K562 (cell line): ENCODE results near the gene DSE. TPM values are rescaled to one million over a fixed set of nuclear protein-coding genes. Genes with fewer than 3 reads are reported as not detected.

Experiments
- ASH1L ChIP-seq: fragments of 450-650 bp; IDR thresholded peaks from 2 replicates; pipeline ENCODE4 v1.6.1; 2018; ENCODE audit warnings: borderline replicate concordance, mild to moderate bottlenecking, low read depth; ENCODE audit not compliant: partially characterized antibody
- DMBX1 ChIP-seq: fragments of 250-450 bp; sonication (Bioruptor Pico); IDR thresholded peaks from 2 replicates; pipeline ENCODE4 v1.8.0; 2022; ENCODE audit warnings: inconsistent platforms, mild to moderate bottlenecking, moderate library complexity, borderline replicate concordance
- DPF2 ChIP-seq: fragments of 450-650 bp; IDR thresholded peaks from 2 replicates; pipeline ENCODE4 v1.6.1; 2016
- E2F4 ChIP-seq: sonication (generic); formaldehyde crosslinking; IDR thresholded peaks from 2 replicates; pipeline ENCODE4 v1.8.0; 2022; ENCODE audit warnings: mild to moderate bottlenecking, low read depth, missing genetic modification reagents
- EP300 ChIP-seq: IDR thresholded peaks from 2 replicates; pipeline ENCODE4 v1.6.1; 2012; ENCODE audit warnings: low read length, improper control_type of control experiment
- FOXJ3 ChIP-seq: sonication (generic); formaldehyde crosslinking; IDR thresholded peaks from 2 replicates; pipeline ENCODE4 v1.4.0; 2020; ENCODE audit warnings: mild to moderate bottlenecking, missing genetic modification reagents
- FOXP1 ChIP-seq: sonication (generic); formaldehyde crosslinking; IDR thresholded peaks from 2 replicates; pipeline ENCODE4 v1.8.0; 2022; ENCODE audit warnings: mild to moderate bottlenecking, missing genetic modification reagents
- GATA2 ChIP-seq: sonication (generic); formaldehyde crosslinking; IDR thresholded peaks from 2 replicates; pipeline ENCODE4 v1.4.0; 2020; ENCODE audit warnings: mild to moderate bottlenecking, missing genetic modification reagents
- GATAD2B ChIP-seq: fragments of 450-650 bp; IDR thresholded peaks from 2 replicates; pipeline ENCODE4 v1.6.1; 2017; ENCODE audit warnings: mild to moderate bottlenecking, borderline replicate concordance
- JUNB ChIP-seq: fragments of 450-650 bp; formaldehyde crosslinking; conservative IDR thresholded peaks from 2 replicates; pipeline ENCODE4 v1.4.0; 2020; ENCODE audit warnings: mild to moderate bottlenecking
- KAT7 ChIP-seq: sonication (generic); formaldehyde crosslinking; IDR thresholded peaks from 2 replicates; pipeline ENCODE4 v1.8.0; 2022; ENCODE audit warnings: missing genetic modification reagents, mild to moderate bottlenecking, borderline replicate concordance
- KDM1A ChIP-seq, 2 experiments: fragments of 450-650 bp; IDR thresholded peaks; 2 replicates each; pipeline ENCODE4 v1.6.1; 2016; ENCODE audit warnings: mild to moderate bottlenecking in 2 of 2
- MAFK ChIP-seq: IDR thresholded peaks from 2 replicates; pipeline ENCODE4 v1.6.1; 2011; ENCODE audit warnings: low read length, improper control_type of control experiment
- MYBL2 ChIP-seq, 2 experiments: fragments of 450-650 bp in 1 of 2; sonication (generic) in 1 of 2; formaldehyde crosslinking in 1 of 2; IDR thresholded peaks; 2 replicates each; pipeline versions ENCODE4 v1.6.1 to v1.8.1; 2017 to 2022; ENCODE audit warnings: borderline replicate concordance in 1 of 2, inconsistent platforms in 1 of 2, low read depth in 1 of 2, mild to moderate bottlenecking in 1 of 2, missing genetic modification reagents in 1 of 2, moderate library complexity in 1 of 2
- PCBP2 ChIP-seq: fragments of 200-400 bp; formaldehyde crosslinking; IDR thresholded peaks from 2 replicates; pipeline ENCODE4 v1.6.1; 2018; ENCODE audit warnings: low read length, low read depth, mild to moderate bottlenecking, moderate library complexity; ENCODE audit not compliant: poor library complexity, severe bottlenecking
- POLR2AphosphoS5 ChIP-seq: IDR thresholded peaks from 2 replicates; pipeline ENCODE4 v1.6.1; 2011; ENCODE audit warnings: mild to moderate bottlenecking, low read depth, low read length, moderate library complexity; ENCODE audit not compliant: control insufficient read depth, insufficient read depth
- PTTG1 ChIP-seq: fragments of 450-650 bp; IDR thresholded peaks from 2 replicates; pipeline ENCODE4 v1.6.1; 2016; ENCODE audit warnings: low read depth, mild to moderate bottlenecking, missing genetic modification characterization, missing compliant biosample characterization
- RBM17 ChIP-seq: fragments of 200-400 bp; formaldehyde crosslinking; IDR thresholded peaks from 2 replicates; pipeline ENCODE4 v1.6.1; 2017; ENCODE audit warnings: low read depth, mild to moderate bottlenecking, low read length, borderline replicate concordance
- SRSF9 ChIP-seq: fragments of 200-400 bp; formaldehyde crosslinking; IDR thresholded peaks from 2 replicates; pipeline ENCODE4 v1.6.1; 2017; ENCODE audit warnings: low read depth, low read length, borderline replicate concordance
- STAG1 ChIP-seq: sonication (generic); formaldehyde crosslinking; IDR thresholded peaks from 2 replicates; pipeline ENCODE4 v1.5.0; 2020; ENCODE audit warnings: missing genetic modification reagents, borderline replicate concordance
- TAF7 ChIP-seq: fragments of 450-650 bp; IDR thresholded peaks from 2 replicates; pipeline ENCODE4 v1.6.1; 2016; ENCODE audit warnings: missing genetic modification characterization, missing compliant biosample characterization
- USF2 ChIP-seq: sonication (generic); formaldehyde crosslinking; IDR thresholded peaks from 2 replicates; pipeline ENCODE4 v1.5.0; 2020; ENCODE audit warnings: missing genetic modification reagents
- ZFP30 ChIP-seq: fragments of 250-450 bp; sonication (Bioruptor Pico); IDR thresholded peaks from 2 replicates; pipeline ENCODE4 v1.8.0; 2022; ENCODE audit warnings: moderate library complexity, mild to moderate bottlenecking, inconsistent platforms, borderline replicate concordance
- ZFX ChIP-seq: sonication (generic); formaldehyde crosslinking; IDR thresholded peaks from 2 replicates; pipeline ENCODE4 v1.8.0; 2022; ENCODE audit warnings: mild to moderate bottlenecking, missing genetic modification reagents, moderate library complexity
- ZNF354B ChIP-seq: fragments of 250-450 bp; sonication (Bioruptor Pico); IDR thresholded peaks from 2 replicates; pipeline ENCODE4 v1.4.0; 2020
- ZNF780A ChIP-seq: fragments of 250-450 bp; sonication (Bioruptor Pico); IDR thresholded peaks from 2 replicates; pipeline ENCODE4 v1.5.0; 2021; ENCODE audit warnings: mild to moderate bottlenecking
- polyA plus RNA-seq, 8 experiments: library from polyadenylated mRNA; depleted of rRNA in 4 of 8; stranded (reverse) in 5 of 8; unstranded in 3 of 8; fragments of >200 nt; fragmentation: Nextera tagmentation in 2 of 8; fragmentation: Illumina TruSeq in 1 of 8; extraction: Ambion mirVana in 2 of 8; extraction: Trizol in 1 of 8; gene quantifications; 2 replicates each; pipeline versions ENCODE4 v1.2.1 to v1.2.3, GENCODE V29; 2011 to 2014; ENCODE audit warnings: inconsistent platforms in 1 of 8, missing spikeins in 1 of 8
- total RNA-seq, 7 experiments: library from RNA; depleted of rRNA in 6 of 7; stranded (reverse); fragments of >200 nt in 6 of 7; fragmentation: Illumina TruSeq in 2 of 7; extraction: Trizol in 2 of 7; gene quantifications; 2 replicates each; pipeline versions ENCODE4 v1.2.1 to v1.2.3, GENCODE V29; 2011 to 2021; ENCODE audit warnings: low replicate concordance in 1 of 7
- TF ChIP-seq, protein P1 (sequence below), 2 experiments: fragments of 450-650 bp in 1 of 2; sonication (generic) in 1 of 2; formaldehyde crosslinking; conservative IDR thresholded peaks; 2 replicates each; pipeline versions ENCODE4 v1.4.0 to v1.8.1; 2020 to 2022; ENCODE audit warnings: mild to moderate bottlenecking in 1 of 2, missing genetic modification reagents in 1 of 2

Gene DSE
- total and polyA plus RNA-seq, 9 of the 15 experiments (the other 6 are each of a cell fraction or from before 2014, with no cell fraction given): 0.49 to 1.7 (median 0.79) TPM

DNA sequence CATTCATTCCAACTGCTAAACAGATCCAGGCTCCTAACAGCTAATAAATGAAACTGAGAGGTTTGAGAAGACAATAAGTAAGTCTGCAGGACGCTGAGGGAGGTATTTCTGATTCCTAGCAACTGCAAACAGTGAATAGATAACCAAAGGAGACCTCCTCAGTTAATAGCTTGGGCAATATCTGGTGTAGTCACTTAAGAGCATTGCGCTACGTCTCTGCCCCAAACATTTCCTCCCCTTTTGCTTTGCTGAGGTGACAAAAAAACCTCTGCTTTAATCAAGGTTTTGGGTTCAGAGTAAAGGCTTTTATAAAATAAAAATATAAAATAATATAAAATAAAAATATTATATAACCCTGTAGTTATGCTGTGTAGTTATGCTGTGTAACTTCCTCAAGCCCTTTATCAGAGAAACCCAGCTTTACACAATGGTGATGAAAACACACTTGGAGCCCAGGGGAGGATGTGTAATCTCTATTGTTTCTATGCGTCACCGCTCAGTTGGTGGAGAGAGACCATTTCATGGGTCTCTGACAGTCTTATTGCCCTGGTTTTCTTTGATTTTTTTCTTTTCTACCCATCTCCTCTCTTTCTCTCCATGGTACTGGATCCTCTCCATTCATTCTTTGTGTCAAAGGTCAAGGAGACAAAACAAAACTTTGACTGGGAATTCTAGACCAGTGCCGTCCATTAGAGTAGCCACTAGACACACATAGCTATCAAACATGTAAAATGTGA is 121.8 kb downstream of the DSE start (continued):
- no peak for TF ChIP-seq RBM17
- TF ChIP-seq ZFX (CRISPR knock-in tag): no peak
- TF ChIP-seq FOXP1: no peak
- no peak for TF ChIP-seq MYBL2 (IDR thresholded peaks at IDR 0.05; ENCODE audit: low read depth)
- no peak for TF ChIP-seq MYBL2 (CRISPR knock-in tag; IDR thresholded peaks at IDR 0.05; ENCODE audit: borderline replicate concordance)
- peak; percentile 82 for TF ChIP-seq EP300
- no peak for TF ChIP-seq ZFP30 (CRISPR knock-in tag)
- TF ChIP-seq USF2 (CRISPR knock-in tag): no peak
- TF ChIP-seq SRSF9: no peak
- TF ChIP-seq, protein P1, sequence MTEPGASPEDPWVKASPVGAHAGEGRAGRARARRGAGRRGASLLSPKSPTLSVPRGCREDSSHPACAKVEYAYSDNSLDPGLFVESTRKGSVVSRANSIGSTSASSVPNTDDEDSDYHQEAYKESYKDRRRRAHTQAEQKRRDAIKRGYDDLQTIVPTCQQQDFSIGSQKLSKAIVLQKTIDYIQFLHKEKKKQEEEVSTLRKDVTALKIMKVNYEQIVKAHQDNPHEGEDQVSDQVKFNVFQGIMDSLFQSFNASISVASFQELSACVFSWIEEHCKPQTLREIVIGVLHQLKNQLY (CRISPR knock-in tag; conservative IDR thresholded peaks at IDR 0.05): no peak
- peak; percentile 34; the same call in 1 of the 2 replicates for TF ChIP-seq MAFK
- TF ChIP-seq POLR2AphosphoS5: peak; percentile 47; the same call in 1 of the 2 replicates
- TF ChIP-seq KDM1A (IDR thresholded peaks at IDR 0.05): peak; percentile 90 to 91
- TF ChIP-seq STAG1 (CRISPR knock-in tag): no peak
- no peak for TF ChIP-seq E2F4 (CRISPR knock-in tag)
- TF ChIP-seq JUNB (CRISPR knock-in tag): no peak
- TF ChIP-seq GATAD2B: no peak
- no peak for TF ChIP-seq KAT7 (CRISPR knock-in tag)
- TF ChIP-seq PCBP2: no peak
- TF ChIP-seq ZNF780A (CRISPR knock-in tag): no peak
- TF ChIP-seq DPF2: peak; percentile 96
- TF ChIP-seq ZNF354B (CRISPR knock-in tag): no peak
- TF ChIP-seq GATA2 (CRISPR knock-in tag): 0 out of 2 replicates have a peak, but pooled peaks have one; percentile 10
- TF ChIP-seq TAF7 (tag): no peak
- no peak for TF ChIP-seq DMBX1 (CRISPR knock-in tag)
- no peak for TF ChIP-seq FOXJ3 (CRISPR knock-in tag)
- TF ChIP-seq PTTG1 (tag): no peak
- TF ChIP-seq ASH1L: no peak
